Hepatocyte (in vitro differentiated cells): ENCODE results near the gene APBA3.

Experiments
- CTCF ChIP-seq: fragments of 200-600 bp; sonication (generic); IDR thresholded peaks from 2 replicates; pipeline ENCODE4 v1.5.1; 2016; ENCODE audit warnings: antibody characterized with exemption, mild to moderate bottlenecking; ENCODE audit not compliant: poor library complexity
- EZH2 ChIP-seq: fragments of 200-600 bp; sonication (generic); IDR thresholded peaks from 2 replicates; pipeline ENCODE4 v1.6.1; 2016; ENCODE audit warnings: antibody characterized with exemption, mild to moderate bottlenecking, borderline replicate concordance

DNA sequence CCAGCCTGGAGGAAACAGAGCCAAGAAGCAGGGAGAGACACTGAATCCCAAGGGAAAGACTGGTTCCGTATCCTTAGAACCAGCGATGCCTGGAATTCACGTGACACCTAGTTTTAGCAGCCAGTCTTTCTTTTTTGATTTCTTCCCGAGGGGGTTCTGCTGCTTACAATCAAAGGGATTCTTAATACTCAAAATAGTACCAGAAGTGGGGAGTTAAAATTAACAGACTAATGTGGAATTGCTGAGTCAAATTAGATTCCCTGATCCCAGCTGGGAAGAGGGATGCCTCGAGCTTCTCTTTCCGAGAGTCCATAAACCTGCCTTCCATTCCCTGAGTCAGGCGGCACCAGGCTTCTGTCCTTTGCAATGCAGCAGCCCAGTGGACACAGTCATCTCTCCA, 29.4 kb upstream of the APBA3 start:
- TF ChIP-seq EZH2 (no peak), CTCF (no peak)
